ENCODE data around the gene GNAS.

The GNAS gene

GRCh38 chr20:58854638-58855471, 2.3 kb downstream of the GNAS start:
- no peak for DNase-seq

DNA sequence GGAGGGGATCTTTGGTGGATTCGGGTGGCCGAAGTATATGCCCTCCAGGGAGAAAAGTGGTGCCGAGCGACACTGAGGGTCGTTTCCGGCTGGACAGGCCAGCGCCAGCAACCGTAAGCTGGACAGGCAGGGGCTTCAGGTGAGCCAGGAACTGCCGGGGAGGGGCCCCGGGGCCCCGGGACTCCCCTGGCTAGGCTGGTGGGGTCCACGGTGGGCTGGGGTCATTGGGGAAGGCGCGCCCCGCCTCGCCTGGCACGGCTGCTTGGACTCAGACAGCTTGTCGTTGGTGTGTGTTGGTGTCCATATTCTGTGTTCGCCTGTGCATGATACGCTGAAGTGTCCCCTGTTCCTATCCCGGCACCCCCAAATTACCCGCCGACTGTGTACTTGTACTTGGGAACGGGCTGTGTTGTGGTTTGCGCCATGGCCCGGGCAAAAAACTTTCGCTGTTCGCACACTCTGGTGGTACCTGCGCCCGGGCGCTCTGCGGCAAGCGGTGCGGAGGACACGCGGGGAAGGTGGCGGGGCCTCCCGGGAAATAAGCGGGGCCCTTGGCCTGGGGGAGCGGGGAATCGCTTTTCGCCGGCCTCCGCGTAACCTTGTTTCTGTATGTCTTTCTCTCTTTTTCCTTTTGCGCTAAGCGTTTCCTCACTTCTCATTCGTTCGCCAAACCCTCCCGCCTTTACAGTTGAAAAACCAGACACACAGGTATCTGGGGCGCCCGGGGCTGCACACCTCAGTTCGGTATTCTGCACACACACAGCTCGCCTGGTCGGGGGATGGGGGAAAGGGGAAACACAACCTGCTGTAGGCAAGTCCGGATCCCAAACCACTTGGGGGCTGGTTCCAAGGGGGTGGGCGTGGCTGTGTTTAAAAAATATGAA, 3.2 kb downstream of the GNAS start:
- DNase-seq = no peak

- DNase-seq = no peak
These were observed 10.7 kb downstream of the GNAS start for GRCh38 chr20:58863044-58863790.

DNA sequence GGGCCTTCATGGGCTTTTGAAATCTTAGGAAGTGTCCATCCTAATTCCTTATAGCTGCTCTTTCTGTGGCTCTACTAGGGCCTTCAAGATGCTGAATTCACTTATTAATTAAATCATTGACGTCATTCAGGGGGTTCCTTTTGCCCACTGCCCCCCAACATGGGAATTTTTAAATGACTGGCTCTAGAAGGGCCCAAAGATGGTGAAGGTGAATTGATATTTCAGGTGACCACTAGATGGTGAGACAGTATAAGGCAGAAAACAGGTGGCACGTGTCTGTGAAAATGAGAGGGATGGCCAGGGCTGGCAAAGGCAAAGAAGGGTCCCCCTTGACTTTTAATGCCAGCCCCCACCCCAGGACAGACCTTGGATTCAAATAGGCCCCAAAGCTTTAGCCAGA, 11.8 kb downstream of the GNAS start:
- no peak for DNase-seq

- DNase-seq = no peak
These were observed 13.3 kb downstream of the GNAS start for GRCh38 chr20:58865843-58866242.

GRCh38 chr20:58867211-58867610, 14.7 kb downstream of the GNAS start:
- DNase-seq = no peak

DNA sequence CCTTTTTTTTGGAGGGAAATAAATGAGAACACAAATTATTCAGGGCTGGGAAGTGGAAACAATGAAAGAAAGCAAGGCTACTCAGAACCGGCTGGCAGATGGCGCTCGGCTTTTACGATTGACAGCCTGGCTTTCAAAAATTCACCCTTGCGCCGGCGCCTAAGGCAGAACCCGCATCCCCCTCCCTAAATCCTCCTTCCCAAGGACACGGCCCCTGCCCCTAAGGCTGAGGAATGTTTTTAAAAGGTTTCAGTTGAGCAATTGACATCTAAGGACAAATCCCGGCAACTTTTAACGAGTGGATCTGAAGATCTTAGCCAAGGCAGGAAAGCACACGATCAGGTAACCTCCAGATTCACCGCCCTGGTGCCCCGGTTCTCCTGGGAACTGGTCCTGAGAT, 16.3 kb downstream of the GNAS start:
- no peak for DNase-seq

DNA sequence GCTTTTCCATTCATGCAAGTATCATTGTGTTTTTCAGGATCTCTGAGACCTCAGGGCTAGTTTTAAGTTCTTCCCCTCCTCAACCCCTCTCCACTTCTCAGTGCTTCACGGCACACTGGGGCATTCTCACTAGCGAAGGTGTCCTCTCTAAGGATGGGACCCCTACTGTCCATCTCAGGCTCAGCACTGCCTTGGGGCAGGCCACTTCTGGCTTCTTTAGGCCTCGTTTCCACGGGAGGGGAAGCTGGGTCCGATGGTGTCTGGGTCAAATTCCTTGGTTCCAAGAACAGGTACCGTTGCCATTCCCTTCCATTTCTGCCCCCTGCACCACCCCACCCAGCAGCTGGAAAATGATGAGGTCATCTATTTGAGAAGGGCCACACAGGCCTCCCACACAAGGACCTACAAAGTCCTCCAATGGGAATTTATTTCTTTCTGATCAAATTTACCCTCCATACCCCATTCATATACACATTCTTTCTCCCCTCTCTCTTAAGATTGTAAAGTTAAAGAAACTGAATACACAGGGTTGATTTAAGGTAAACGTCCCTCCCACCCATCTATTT, 17.2 kb downstream of the GNAS start:
- no peak for DNase-seq

GRCh38 chr20:58870293-58871014, 17.9 kb downstream of the GNAS start:
- DNase-seq = peak; percentile 54

- DNase-seq = no peak
These were observed 19.1 kb downstream of the GNAS start for GRCh38 chr20:58871533-58872102.

GRCh38 chr20:58874469-58874868, 22.0 kb downstream of the GNAS start:
- no peak for DNase-seq

DNA sequence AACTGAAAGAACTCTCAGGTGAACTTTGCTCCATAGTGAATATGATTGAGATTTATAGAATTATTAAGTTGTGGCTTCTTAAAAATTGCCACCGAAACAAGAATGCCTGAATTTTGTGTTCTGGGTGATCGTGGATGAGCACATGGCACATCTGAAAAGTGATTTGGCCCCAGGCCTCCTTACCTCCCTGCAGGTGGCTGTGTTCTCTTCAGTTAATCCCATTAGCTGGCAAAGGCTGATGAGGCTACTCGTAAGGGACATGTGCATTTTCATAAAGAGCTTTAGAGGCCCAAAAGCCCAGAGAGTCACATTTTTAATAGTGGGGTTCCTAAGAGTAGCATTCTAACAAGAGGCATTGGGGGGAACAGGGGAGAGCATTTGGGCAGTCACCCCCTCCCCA, 22.6 kb downstream of the GNAS start:
- DNase-seq = no peak

- DNase-seq = peak; percentile 63
These were observed 23.1 kb downstream of the GNAS start for GRCh38 chr20:58875541-58876134.

DNA sequence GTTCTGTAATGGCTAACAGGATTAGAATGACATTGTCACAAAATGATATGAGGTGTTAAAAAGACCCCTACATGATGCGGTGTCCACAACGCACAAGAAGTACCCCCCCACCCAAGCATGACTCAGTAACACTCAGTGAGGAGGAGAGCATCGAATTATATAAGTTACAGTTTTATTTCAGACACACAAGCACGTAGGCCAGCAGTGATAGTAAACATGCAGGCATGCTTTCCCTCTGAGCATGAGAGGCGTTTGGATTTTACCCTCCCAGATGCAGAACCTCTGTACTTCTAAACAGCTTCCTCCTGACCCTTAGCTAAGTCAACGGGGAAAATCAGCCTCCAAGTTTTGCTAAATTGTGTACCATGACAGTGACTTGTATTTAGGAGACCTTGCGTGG, 23.9 kb downstream of the GNAS start:
- no peak for DNase-seq

- DNase-seq = no peak
These were observed 24.8 kb downstream of the GNAS start for GRCh38 chr20:58877050-58877975.

DNA sequence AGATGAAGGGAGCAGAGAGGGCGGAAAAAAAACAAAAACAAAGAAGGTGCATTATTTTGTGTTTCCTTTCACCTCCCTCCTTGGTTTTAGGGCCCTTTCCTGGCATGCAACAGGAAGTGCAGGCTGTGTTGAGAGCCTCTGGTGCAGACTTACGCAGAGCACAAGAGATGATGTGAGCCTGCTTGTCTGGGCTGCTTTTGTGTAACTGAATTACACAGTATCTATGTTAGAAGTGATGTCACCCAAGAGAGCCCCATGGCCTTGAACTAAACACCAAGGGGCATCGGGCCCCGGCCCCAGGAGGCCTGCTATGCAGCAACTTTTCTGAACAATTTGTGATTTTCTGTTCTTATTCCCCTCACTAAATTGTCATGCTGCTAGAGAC, 25.5 kb downstream of the GNAS start:
- DNase-seq = no peak

DNA sequence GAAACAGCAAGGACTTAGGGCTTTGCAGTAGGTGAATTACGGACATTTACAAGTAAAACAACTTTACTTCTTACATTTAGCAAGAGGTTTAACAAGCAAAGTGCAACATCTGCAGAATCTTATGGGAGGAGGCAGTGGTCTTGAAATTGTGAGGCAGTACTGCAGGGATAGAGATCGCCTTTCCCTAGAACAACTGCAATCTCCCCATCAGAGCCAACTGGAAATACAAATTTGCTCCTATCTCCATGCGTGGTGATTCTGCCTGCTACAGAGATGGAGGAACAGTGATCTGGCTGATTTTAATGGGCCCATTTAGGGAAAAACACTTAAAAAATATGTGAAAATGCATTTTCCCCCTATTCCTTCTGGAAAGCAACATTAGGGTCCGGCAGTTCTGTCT, 25.9 kb downstream of the GNAS start:
- DNase-seq = no peak

- DNase-seq = no peak
These were observed 27.9 kb downstream of the GNAS start for GRCh38 chr20:58880441-58880840.

GRCh38 chr20:58880994-58881752, 28.7 kb downstream of the GNAS start:
- DNase-seq = no peak

Measured in fibroblast of skin of abdomen (primary cell).